ENCODE data around the gene EEF1AKMT4.
"Not testable (repeated sequence)": the region's sequence is repeated elsewhere in the genome, so short reads cannot be mapped to it uniquely, and the experiment has no call there.

EEF1AKMT4 gene

GRCh38 chr3:184260724-184261269, 11.3 kb downstream of the EEF1AKMT4 start:
- DNase-seq (ENCODE audit: low read depth) = no peak

- DNase-seq (ENCODE audit: low read depth) = peak; percentile 43
Measured at GRCh38 chr3:184261270-184261853, 11.9 kb downstream of the EEF1AKMT4 start, which contains the start of gene CAMK2N2. Gene CAMK2N2 (minus strand): TSS chr3:184261553. CDS start chr3:184261285, 268 bp downstream.

- DNase-seq (ENCODE audit: low read depth) = no peak
Measured at GRCh38 chr3:184261854-184262763, 12.6 kb downstream of the EEF1AKMT4 start.

GRCh38 chr3:184262764-184263179, 13.3 kb downstream of the EEF1AKMT4 start:
- DNase-seq (ENCODE audit: low read depth) = no peak

GRCh38 chr3:184267249-184267648, 17.8 kb downstream of the EEF1AKMT4 start:
- not testable (repeated sequence) for DNase-seq (ENCODE audit: low read depth)

GRCh38 chr3:184272269-184272668, 22.8 kb downstream of the EEF1AKMT4 start:
- no peak for DNase-seq (ENCODE audit: low read depth)

- no peak for DNase-seq (ENCODE audit: low read depth)
Measured at GRCh38 chr3:184275381-184275701, 25.9 kb downstream of the EEF1AKMT4 start.

- no peak for DNase-seq (ENCODE audit: low read depth)
Measured at GRCh38 chr3:184275961-184276910, 26.8 kb downstream of the EEF1AKMT4 start, which contains the start of gene ECE2. Gene ECE2 (plus strand): TSS chr3:184276022. CDS start chr3:184276154, 132 bp downstream.

- DNase-seq (ENCODE audit: low read depth) = no peak
Measured at GRCh38 chr3:184277366-184277765, 27.9 kb downstream of the EEF1AKMT4 start.

GRCh38 chr3:184282941-184283340, 33.5 kb downstream of the EEF1AKMT4 start:
- no peak for DNase-seq (ENCODE audit: low read depth)

GRCh38 chr3:184283681-184284080, 34.2 kb downstream of the EEF1AKMT4 start:
- DNase-seq (ENCODE audit: low read depth) = no peak

GRCh38 chr3:184284696-184285095, 35.2 kb downstream of the EEF1AKMT4 start:
- DNase-seq (ENCODE audit: low read depth) = no peak

GRCh38 chr3:184289426-184289938, 40.0 kb downstream of the EEF1AKMT4 start:
- peak; percentile 40 for DNase-seq (ENCODE audit: low read depth)

- DNase-seq (ENCODE audit: low read depth) = no peak
Measured at GRCh38 chr3:184290331-184290730, 40.9 kb downstream of the EEF1AKMT4 start.

GRCh38 chr3:184291044-184291737, 41.7 kb downstream of the EEF1AKMT4 start:
- no peak for DNase-seq (ENCODE audit: low read depth)

- DNase-seq (ENCODE audit: low read depth) = no peak
Measured at GRCh38 chr3:184291738-184292445, 42.4 kb downstream of the EEF1AKMT4 start.

GRCh38 chr3:184295771-184296170, 46.3 kb downstream of the EEF1AKMT4 start:
- DNase-seq (ENCODE audit: low read depth) = no peak

GRCh38 chr3:184296616-184297015, 47.1 kb downstream of the EEF1AKMT4 start:
- DNase-seq (ENCODE audit: low read depth) = no peak

- DNase-seq (ENCODE audit: low read depth) = peak; percentile 98
Measured at GRCh38 chr3:184298759-184299487, 49.5 kb downstream of the EEF1AKMT4 start, which contains the start of gene PSMD2. Gene PSMD2 (plus strand): TSS chr3:184299241. CDS start chr3:184299267, 26 bp downstream.
